A204.1 (cell line): ENCODE measurements around the gene ZNRF2.
"Not testable (repeated sequence)": the region's sequence is repeated elsewhere in the genome, so short reads cannot be mapped to it uniquely, and the experiment has no call there.

Source experiments
- FAIRE-seq: peaks from 2 replicates; lab custom pipeline; 2012; peaks lifted over from hg19 to GRCh38; lab: Jason Lieb, UNC

The ZNRF2 gene

GRCh38 chr7:30263090-30263710 is 21.2 kb upstream of the ZNRF2 start:
- no peak for FAIRE-seq

DNA sequence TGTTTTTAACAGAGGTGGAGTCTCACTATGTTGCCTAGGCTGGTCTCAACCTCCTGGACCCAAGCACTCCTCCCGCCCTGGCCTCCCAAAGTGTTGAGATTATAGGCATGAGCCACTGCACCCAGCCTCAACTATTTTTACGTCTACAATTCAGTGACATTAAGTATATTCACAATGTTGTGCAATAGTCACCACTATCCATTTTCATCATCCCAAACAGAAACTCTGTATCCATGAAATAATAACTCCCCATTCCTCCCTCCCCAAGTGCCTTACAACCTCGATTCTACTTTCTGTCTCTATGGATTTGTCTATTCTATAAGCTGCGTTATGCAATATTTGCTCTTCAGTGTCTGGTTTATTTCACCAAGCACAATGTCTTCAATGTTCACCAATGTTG is 20.3 kb upstream of the ZNRF2 start:
- FAIRE-seq: no peak

DNA sequence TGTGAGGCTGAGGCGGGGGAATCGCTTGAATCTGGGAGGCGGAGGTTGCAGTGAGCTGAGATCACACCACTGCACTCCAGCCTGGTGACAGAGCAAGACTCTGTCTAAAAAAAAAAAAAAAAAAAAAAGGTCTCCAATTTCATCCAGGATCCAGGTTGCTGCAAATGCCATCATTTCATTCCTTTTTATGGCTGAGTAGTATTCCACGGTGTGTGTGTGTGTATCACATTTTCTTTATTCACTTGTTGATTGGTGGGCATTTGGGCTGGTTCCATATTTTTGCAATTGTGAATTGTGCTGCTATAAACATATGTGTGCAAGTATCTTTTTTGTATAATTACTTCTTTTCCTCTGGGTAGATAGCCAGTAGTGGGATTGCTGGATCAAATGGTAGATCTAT is 19.2 kb upstream of the ZNRF2 start:
- not testable (repeated sequence) for FAIRE-seq

- FAIRE-seq: no peak
These were observed 17.7 kb upstream of the ZNRF2 start for GRCh38 chr7:30266686-30267085.

DNA sequence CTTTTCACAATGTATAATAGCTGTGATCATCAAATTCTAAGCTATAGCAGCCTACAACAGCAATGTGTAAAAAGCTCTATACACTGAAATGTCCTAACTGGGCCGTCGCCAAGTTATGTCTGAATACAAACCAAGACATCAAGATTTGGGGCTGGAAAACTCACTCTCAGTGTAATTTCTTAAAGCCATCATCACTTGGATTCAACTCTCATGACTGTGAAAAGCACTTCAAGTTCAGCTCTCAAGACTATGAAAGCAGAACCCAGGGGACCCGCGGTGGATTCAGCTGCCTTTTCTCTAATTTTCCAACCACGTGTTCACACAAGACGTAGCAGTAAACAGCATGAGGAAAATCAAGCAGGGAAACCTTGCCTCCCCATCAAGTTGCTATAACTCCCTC is 15.8 kb upstream of the ZNRF2 start:
- no peak for FAIRE-seq

- FAIRE-seq: no peak
These were observed 14.9 kb upstream of the ZNRF2 start for GRCh38 chr7:30269490-30269889.

GRCh38 chr7:30270921-30271320 is 13.5 kb upstream of the ZNRF2 start:
- FAIRE-seq: no peak

DNA sequence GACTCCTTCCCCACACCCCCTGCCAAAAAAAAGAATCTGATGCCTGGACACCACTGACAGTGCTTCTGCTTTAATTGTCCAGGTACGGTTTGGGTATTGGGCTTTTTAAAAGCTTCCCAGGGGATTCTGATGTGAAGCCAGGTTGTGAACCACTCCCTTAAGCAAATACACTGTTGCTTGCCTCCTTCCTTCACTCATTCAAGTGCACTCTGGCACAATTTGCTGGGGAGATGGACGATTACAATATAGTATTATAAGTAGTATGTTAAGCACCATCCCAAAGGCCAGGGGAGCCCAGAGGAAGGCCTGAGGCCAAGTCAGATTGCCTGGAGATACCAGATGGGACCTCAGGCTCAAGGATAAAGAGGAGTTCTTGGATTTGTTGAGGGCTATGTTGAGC is 12.3 kb upstream of the ZNRF2 start:
- FAIRE-seq: no peak

GRCh38 chr7:30273552-30273951 is 10.8 kb upstream of the ZNRF2 start:
- FAIRE-seq: no peak

GRCh38 chr7:30274641-30275040 is 9.8 kb upstream of the ZNRF2 start:
- FAIRE-seq: no peak

DNA sequence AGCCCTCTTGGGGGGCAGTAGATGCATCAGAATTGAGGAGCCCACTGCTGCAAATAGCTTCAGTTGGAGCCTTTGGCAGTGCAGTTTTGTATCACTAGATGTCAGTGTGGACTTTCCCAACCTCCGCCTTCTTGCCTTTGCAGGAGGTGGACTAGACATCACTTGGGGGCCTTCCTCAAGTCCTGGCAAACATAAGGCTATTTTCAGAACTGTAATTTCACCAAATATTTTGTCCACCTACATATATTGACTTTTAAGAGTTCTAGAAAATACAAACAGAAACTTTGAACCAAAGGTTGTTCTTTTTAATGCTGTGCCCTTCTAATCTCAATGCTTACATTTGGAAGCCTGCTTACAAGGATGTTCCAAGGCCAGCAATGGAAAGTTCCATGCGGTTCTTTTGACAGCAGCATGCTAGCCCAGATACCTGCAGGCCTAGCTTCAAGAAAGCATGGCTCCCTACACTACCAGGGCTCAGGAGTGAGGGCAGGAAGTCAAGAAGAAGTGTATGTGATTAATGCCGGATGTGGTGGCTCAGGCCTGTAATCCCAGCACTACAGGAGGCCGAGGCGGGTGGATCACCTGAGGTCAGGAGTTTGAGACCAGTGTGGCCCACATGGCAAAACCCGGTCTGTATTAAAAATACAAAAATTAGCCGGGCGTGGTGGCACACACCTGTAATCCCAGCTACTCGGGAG is 8.0 kb upstream of the ZNRF2 start:
- no peak for FAIRE-seq

GRCh38 chr7:30278376-30278775 is 6.0 kb upstream of the ZNRF2 start:
- no peak for FAIRE-seq

DNA sequence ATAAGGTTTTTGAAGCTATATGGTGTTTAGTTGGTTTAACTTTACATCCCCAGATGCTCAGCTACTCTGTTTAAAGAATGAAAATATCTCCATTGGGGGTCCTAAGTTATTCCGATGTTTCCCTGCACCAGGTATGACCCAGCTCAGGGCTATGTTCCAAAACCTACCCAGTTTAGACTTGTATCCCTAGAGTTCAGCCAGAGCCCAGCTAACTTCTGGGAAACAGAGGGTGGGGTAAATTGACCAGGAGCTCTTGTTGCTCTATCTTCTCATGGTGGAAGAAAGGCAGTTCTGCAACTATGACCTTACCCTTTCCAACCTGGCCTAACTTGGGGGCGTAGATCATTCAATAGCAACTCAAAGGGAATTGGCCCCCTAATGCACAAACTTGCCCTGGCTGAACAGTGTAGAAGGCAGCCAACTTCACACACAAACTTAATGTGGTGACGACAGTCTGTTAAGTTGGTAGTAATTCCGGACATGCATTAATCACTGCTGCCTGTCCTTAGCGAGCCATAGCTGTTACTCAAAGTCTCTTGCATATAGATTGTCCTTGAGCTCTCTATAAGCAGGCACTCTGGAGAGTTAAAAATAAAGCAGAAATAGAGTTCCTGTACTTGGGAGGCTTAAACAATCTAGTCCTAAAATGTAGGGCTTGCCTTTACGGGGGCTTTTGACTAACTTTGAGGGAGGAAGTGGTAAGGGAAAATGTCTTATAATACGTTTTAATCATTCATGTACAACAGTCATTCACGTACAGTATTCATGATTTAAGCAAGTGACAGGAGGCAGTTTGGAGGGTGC is 5.3 kb upstream of the ZNRF2 start:
- FAIRE-seq: no peak

GRCh38 chr7:30279653-30279904 is 4.8 kb upstream of the ZNRF2 start:
- no peak for FAIRE-seq

DNA sequence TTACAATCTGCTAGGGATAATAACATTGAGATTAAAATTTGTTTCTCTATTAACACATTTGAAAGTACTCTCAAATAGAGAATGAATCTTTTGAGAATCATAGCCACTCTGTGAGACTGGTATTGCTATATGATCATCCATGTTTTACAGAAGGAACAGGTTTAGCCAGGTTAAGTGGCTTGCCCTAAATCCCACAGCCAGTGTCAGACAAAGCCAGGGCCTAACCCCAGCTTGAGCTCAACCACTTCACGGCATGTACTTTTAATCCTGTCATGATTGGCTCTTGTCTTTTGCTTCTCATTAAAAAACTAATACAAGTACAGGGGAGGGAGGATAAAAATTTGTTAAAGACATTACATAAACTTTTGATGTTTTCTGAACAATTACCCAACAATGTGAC is 3.8 kb upstream of the ZNRF2 start:
- FAIRE-seq: no peak

GRCh38 chr7:30281263-30281662 is 3.1 kb upstream of the ZNRF2 start:
- FAIRE-seq: no peak

- no peak for FAIRE-seq
These were observed 2.6 kb upstream of the ZNRF2 start for GRCh38 chr7:30281791-30282190.

DNA sequence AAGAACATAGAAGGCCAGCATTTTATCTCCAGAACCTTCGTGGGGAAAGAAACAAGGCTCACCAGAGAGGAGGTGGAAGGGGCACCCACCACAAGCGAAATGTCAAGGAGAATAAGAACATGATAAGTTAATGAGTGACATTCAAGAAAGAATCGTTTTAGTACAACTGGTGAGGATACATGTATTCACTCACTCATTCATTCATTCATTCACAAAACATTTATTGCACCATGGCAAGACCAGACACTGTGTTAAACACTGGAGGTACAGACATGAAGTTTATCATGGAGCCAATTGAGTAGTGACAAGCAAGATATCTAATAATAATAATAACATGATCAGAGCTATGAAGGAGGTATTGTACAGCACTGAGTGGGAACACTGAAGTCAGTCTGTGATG is 1.7 kb upstream of the ZNRF2 start:
- no peak for FAIRE-seq

- FAIRE-seq: no peak
These were observed 704 bp downstream of the ZNRF2 start for GRCh38 chr7:30285067-30285535.

GRCh38 chr7:30285536-30286284 is 1.3 kb downstream of the ZNRF2 start:
- FAIRE-seq: no peak

DNA sequence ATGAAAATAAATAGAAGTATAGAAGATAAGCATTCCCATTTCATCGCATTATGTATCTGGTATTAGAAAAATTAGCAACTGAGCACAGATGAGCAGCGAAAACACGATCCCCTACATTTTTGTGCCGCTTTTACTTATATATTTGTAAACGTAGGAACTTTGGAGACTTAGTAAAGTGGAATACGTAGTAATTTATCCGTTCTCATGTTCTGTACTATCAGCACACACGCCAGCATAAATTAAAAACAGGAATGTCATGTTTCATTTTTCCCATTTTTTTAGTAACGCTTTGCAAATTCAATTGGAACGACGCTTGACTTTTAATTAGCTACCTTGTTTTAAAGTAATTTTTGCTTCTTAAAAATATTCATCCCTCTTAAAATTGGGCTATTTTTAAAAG is 2.4 kb downstream of the ZNRF2 start:
- no peak for FAIRE-seq

DNA sequence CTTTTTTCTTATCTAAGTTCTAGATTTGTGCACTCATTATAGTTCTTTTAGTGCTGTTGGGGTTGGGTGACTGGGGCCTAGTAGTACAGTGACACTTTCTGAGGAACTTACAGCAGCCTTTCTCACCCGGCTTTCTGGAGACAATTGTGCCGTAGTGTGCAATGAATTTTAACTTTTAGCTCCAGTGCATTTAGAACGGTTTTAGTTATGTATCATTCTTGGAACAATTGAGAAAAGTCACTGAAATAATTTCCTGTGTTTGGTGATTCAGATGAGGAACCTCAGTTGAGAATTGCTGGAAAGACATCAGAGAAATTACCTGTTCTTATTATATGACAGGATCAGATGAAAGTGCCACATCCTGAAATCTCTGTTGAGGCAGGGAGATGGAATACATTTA is 3.2 kb downstream of the ZNRF2 start:
- not testable (repeated sequence) for FAIRE-seq

DNA sequence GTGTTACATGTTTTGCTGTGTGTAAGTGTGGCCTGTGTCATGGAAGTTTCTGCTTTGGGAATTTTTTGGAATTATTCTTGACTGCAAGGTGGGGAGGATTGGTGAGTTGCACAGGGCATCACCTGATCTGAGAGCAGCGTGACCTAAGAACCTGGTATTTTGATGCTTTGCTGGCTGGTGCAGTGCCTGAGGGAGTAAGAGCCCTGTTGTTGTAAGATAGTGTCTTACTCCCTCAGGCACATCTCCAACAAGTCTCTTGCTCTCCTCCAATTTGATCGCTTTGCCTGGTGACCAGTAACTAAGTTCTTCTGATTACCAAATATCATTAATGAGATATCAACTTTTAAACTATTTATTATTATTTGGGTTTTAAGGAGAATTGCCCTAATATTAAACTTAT is 5.2 kb downstream of the ZNRF2 start:
- FAIRE-seq: not testable (repeated sequence)
